HL-60 (cell line): Measurements from ENCODE around the gene LPAR2.

Experiments
- DNase-seq, 2 experiments: peaks; one replicate each; pipeline ENCODE4 v3.0.0-alpha.2; 2010 to 2020; ENCODE audit warnings: low read depth in 1 of 2, low spot score in 1 of 2
- H3K27ac ChIP-seq: fragments of 250-450 bp; sonication (Bioruptor Pico); replicated peaks from 2 replicates; pipeline ENCODE4 v1.5.1; 2020; ENCODE audit warnings: mild to moderate bottlenecking, moderate library complexity
- H3K27me3 ChIP-seq: fragments of 250-450 bp; sonication (Bioruptor Pico); 2 replicates; pipeline ENCODE4 v1.5.1; 2021; ENCODE audit warnings: mild to moderate bottlenecking, moderate library complexity; ENCODE audit not compliant: insufficient read depth, poor library complexity, severe bottlenecking
- H3K4me3 ChIP-seq: replicated peaks from 2 replicates; pipeline ENCODE4 v1.5.1; 2011; ENCODE audit warnings: mild to moderate bottlenecking, control low read depth, low read length; ENCODE audit not compliant: insufficient read depth
- GABPA ChIP-seq: IDR thresholded peaks from 2 replicates; pipeline ENCODE4 v1.6.1; 2012; ENCODE audit warnings: low read depth
- POLR2AphosphoS5 ChIP-seq: IDR thresholded peaks from 2 replicates; pipeline ENCODE4 v1.6.1; 2012; ENCODE audit warnings: low read depth
- SPI1 ChIP-seq: IDR thresholded peaks from 2 replicates; pipeline ENCODE4 v1.6.1; 2012; ENCODE audit warnings: low read depth, mild to moderate bottlenecking, borderline replicate concordance
- TF ChIP-seq, protein P1 (sequence below): IDR thresholded peaks from 2 replicates; pipeline ENCODE4 v1.6.1; 2012; ENCODE audit warnings: low read depth; ENCODE audit not compliant: insufficient replicate concordance
- TF ChIP-seq, protein P2 (sequence below): IDR thresholded peaks from one replicate; pipeline ENCODE4 v1.5.1; 2011; ENCODE audit warnings: low read length, control low read depth, inconsistent platforms; ENCODE audit not compliant: insufficient read depth

The LPAR2 gene

DNA sequence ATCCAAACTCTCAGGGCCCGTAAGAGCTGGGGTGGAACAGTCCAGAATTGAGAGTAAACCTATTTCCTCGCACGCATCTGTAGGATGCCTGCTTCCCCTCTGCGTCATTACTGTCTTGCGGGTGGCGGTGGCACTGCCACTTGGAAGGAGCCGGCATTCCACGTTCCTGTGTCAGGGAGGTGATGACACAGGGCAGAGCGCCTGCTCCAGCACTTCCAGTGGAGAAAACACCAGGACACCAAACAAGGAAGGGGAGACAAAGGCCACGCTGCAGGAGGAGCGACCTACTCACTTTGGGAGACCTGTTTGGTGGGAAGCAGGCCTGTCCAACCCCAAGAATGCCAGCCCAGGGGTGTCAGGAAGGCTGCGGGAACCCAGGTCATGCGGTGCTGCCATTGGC, 46.6 kb downstream of the LPAR2 start:
- Histone ChIP-seq H3K27me3 (no peaks in the 10 kb centered on the region), H3K4me3 (no peak overlapping the region), H3K27ac (no peak overlapping the region)
- TF ChIP-seq GABPA (no peak), SPI1 (no peak), POLR2AphosphoS5 (no peak)
- TF ChIP-seq, protein P1, sequence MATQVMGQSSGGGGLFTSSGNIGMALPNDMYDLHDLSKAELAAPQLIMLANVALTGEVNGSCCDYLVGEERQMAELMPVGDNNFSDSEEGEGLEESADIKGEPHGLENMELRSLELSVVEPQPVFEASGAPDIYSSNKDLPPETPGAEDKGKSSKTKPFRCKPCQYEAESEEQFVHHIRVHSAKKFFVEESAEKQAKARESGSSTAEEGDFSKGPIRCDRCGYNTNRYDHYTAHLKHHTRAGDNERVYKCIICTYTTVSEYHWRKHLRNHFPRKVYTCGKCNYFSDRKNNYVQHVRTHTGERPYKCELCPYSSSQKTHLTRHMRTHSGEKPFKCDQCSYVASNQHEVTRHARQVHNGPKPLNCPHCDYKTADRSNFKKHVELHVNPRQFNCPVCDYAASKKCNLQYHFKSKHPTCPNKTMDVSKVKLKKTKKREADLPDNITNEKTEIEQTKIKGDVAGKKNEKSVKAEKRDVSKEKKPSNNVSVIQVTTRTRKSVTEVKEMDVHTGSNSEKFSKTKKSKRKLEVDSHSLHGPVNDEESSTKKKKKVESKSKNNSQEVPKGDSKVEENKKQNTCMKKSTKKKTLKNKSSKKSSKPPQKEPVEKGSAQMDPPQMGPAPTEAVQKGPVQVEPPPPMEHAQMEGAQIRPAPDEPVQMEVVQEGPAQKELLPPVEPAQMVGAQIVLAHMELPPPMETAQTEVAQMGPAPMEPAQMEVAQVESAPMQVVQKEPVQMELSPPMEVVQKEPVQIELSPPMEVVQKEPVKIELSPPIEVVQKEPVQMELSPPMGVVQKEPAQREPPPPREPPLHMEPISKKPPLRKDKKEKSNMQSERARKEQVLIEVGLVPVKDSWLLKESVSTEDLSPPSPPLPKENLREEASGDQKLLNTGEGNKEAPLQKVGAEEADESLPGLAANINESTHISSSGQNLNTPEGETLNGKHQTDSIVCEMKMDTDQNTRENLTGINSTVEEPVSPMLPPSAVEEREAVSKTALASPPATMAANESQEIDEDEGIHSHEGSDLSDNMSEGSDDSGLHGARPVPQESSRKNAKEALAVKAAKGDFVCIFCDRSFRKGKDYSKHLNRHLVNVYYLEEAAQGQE = no peak
- TF ChIP-seq, protein P2, sequence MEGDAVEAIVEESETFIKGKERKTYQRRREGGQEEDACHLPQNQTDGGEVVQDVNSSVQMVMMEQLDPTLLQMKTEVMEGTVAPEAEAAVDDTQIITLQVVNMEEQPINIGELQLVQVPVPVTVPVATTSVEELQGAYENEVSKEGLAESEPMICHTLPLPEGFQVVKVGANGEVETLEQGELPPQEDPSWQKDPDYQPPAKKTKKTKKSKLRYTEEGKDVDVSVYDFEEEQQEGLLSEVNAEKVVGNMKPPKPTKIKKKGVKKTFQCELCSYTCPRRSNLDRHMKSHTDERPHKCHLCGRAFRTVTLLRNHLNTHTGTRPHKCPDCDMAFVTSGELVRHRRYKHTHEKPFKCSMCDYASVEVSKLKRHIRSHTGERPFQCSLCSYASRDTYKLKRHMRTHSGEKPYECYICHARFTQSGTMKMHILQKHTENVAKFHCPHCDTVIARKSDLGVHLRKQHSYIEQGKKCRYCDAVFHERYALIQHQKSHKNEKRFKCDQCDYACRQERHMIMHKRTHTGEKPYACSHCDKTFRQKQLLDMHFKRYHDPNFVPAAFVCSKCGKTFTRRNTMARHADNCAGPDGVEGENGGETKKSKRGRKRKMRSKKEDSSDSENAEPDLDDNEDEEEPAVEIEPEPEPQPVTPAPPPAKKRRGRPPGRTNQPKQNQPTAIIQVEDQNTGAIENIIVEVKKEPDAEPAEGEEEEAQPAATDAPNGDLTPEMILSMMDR = no peak
- DNase-seq = no peak

DNA sequence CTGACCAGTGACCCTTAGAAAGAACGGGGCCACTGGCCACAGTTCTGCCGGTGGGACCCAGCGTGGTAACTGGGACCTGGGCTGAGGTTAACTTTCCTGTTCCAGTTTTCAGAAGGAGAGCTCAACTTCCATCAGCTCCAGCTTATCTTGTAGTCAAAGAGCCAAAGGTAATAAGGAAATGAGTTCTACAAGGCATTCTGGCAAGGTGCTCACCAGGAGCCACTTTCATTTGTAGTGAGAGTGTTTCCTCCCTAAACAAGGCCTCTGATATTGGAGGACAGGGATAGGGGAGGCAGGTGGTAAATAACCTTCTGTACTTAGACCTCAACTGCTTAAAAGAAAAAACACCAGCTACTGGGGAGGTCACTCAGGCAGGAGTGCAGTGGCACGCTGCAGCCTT, 47.6 kb downstream of the LPAR2 start:
- Histone ChIP-seq H3K27me3 (no peaks in the 10 kb centered on the region), H3K4me3 (no peak overlapping the region), H3K27ac (no peak overlapping the region)
- TF ChIP-seq POLR2AphosphoS5 (no peak), SPI1 (no peak), GABPA (no peak)
- TF ChIP-seq, protein P2 = no peak
- TF ChIP-seq, protein P1 = no peak
- DNase-seq = no peak

DNA sequence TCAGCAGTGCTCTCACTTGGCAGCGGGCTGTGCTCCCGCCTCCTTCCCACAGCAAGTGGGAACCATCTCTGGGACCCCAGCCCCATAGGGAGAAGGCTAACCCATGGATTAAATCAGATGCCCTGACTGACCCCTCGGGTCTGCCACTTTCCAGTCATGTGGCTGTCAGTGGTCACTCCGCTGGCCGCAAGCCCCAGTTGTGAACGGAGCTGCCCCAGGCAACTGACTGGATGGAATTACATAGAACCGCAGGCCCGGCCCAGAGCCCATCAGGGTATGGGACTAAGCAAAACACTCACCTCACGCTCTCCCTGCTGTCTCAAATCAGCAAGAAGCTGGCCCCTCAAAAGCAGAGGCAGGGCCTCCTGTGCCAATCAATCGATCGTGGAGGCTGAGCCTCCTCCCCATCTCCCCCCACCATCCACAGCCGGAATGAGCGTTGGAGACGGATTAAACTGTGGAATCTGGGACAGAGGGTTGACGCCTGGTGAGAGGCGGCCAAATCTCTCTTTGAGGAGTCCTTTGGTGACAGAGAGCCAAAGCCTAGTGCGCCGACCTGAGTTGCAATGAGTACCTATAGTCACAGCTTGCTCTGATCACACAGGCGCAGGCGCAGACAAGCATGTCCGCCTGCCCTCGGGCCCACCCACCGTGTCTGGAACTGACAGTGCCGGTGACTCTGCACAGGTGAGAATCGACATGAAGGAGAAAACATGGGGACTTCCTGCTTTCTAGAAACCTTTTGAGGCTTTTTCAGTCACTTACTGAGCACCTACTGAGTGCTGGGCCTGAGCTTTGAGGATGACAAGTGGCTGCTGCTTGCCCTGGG, 48.3 kb downstream of the LPAR2 start:
- H3K4me3 ChIP-seq = no peak overlapping the region
- no peak for DNase-seq

More for the DNA sequence above, 48.3 kb downstream of the LPAR2 start:
- TF ChIP-seq POLR2AphosphoS5 (no peak), GABPA (no peak), SPI1 (no peak)
- TF ChIP-seq, protein P2 = no peak
- TF ChIP-seq, protein P1 = no peak
- H3K27me3 ChIP-seq = no peaks in the 10 kb centered on the region
- H3K27ac ChIP-seq = no peak overlapping the region
